NCI-H2196 treated with DMSO at 0.1 percent for 48 hours (cell line): ENCODE data around the gene CDIPT.
A peak's percentile ranks its signal among the peaks of the same experiment; 100 is the strongest.
"Not testable (repeated sequence)": the region's sequence is repeated elsewhere in the genome, so short reads cannot be mapped to it uniquely, and the experiment has no call there.

Source experiments
- DNase-seq: peaks from one replicate; lab custom pipeline; 2025; ENCODE audit not compliant: unreplicated experiment; lab: John Stamatoyannopoulos, UW

CDIPT gene, protein sequence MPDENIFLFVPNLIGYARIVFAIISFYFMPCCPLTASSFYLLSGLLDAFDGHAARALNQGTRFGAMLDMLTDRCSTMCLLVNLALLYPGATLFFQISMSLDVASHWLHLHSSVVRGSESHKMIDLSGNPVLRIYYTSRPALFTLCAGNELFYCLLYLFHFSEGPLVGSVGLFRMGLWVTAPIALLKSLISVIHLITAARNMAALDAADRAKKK

DNA sequence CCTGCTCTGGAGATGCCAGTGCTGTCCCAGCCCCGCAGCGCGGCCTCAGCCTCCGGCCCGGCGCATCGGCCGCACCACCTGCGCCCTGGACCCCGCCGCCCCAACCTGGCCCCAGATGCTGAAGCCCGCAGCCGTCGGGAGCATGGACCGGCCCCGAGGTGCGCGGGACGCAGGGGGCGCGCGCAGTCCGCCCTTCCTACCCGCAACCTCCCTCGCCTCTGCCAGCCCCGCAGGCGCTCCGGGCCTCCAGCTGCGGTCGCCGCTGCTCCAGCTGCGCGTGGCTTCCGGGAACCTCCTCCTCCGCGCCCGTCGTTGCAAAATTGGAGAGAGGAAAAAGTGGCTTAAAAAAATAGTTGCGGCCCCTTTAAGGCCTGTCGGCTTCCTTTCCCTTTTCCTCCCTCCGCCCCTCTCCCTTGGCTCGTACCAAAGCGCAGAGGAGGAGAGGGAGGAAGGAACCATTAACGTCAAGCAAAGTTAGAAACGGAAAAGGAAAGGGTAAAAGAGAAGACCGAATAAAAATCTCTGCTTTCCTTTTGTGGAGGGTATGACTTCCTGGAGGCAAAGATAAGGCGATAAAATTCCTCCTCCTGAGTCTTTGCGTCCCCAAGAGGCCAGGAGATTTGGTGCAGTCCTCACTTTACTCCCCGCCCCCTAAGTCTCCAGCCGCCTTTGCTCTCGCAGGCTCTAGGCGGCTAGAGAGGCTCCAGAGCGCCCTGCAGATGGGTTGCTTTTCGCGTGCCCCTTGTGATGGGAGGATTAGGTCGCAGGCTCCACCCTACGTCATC is at the start of gene CDIPT:
Gene CDIPT, minus strand, starts transcription at position 343 of the 785 bp plus-strand sequence. CDS start 369 bp downstream, outside the sequence.
- DNase-seq: peak; percentile 93

DNA sequence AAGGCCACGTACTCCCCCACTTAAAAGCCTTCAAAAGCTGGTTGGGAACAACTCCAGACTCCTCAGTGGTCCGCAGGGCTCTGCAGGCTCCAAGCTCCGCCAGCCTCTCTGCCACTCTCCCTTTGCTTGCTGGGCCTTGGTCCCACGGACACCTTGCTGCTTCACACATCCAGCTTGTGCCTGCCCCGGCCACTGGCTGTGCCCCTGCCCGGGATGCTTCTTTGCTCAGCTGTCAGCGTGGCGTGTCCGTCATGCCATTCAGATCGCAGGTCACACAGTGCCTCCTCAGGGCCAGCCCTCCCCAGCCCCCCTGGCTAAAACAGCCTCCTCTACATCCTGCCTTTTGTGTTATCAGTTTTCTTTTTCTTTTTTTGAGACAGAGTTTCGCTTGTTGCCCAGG is 49.1 kb upstream of the CDIPT start:
- DNase-seq: no peak

DNA sequence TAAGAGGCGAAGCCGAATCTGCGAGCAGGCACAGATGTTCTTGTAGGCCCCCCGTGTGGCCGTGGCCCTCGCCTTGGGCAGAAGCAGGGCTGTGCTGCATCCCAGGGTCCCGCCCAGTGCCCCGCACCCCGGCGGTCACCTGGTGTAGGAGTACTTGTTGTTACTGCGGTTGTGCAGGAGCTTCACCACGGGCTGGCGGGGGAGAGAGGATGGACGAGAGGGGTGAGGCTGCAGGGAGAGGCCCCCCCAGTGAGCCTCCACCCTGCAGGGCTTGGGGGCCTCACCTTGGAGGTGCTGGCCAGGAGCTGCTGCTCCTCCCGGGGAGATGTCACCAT is 48.6 kb upstream of the CDIPT start:
- no peak for DNase-seq

DNA sequence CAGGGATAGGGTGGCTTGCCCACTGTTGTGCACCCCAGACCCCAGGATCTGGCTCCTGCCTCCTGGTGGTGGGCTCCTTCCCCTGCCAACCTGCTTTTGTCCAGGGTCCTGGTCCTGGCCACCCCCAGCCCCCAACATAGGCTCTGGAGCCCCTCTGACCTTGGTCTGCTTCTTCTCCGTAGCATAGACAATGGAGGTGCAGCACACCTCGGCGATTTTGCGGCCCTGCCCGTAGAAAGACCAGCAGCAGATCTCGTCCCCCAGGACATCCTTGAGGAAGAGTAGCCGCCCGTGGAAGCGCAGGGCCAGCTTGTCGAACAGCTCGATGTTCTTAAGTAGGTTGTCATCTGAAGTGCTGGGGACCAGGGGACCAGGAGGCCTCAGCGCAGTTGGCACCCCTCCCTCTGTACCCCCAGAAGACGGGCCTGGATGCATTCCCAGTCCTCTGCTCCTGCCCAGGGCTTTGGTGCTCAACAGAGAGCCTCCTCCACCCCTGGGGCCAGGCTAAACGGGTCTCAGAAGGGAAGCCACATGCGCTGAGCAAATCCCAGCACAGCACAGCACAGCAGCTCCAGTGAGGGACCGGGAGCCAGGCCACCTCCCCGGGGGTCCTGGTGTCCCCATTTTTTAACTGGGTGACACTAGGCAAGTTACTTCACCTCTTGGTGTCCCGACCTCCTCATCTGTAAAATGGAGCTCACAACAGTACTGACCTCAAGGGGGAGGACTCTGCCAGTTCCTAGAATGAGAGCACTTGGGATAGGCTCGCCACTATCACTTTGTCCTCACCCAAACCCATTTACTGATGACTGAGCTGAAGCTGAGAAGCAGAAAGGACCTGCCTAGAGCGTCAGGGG is 48.0 kb upstream of the CDIPT start:
- DNase-seq: no peak

DNA sequence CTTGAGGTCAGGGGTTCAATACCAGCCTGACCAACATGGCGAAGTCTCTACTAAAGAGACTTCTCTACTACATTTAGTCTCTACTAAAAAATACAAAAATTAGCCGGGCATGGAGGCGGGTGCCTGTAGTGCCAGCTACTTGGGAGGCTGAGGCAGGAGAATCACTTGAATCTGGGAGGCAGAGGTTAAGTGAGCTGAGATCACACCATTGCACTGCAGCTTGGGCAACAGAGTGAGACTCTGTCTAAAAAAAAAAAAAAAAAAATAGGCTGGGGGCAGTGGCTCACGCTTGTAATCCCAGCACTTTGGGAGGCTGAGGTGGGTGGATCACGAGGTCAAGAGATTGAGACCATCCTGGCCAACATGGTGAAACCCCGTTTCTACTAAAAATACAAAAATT is 46.8 kb upstream of the CDIPT start:
- DNase-seq: not testable (repeated sequence)

DNA sequence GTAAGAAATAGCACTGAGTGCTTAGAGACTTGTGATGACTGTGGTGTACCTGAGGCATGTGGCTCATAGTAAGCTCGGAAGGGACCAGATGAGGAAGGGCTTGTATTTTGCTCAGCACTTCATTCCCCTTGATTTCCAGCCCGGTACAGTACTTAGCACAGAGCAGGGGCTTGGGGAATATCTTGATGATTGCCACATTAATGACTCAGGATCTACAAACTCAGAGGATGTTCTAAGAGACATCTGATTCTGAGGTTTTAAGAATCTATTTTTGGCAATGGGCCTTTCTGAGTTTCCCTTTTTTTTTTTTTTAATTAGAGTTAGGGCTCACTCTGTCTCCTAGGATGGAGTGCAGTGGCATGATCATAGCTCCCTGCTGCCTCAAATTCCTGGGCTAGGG is 46.4 kb upstream of the CDIPT start:
- no peak for DNase-seq

DNA sequence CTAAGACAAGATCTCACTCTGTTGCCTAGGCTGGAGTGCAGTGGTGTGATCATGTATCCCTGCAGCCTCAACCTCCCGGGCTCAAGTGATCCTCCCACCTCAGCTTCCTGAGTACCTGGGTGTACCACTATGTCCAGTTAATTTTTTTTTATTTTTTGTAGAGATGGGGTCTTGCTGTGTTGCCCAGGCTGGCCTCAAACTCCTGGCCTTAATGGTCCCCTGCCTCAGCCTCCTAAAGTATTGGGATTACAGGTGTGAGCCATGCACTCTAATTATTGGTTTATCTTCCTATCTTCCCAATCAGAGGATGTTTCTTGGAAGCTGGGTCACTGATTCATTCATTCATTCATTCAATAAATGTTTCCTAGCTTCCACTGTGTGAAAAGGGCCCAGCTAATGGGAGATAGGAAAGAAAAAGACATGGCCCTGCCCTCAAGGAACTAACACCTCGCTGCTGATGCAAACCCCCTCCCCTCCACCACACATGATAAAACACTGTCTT is 45.7 kb upstream of the CDIPT start:
- no peak for DNase-seq

DNA sequence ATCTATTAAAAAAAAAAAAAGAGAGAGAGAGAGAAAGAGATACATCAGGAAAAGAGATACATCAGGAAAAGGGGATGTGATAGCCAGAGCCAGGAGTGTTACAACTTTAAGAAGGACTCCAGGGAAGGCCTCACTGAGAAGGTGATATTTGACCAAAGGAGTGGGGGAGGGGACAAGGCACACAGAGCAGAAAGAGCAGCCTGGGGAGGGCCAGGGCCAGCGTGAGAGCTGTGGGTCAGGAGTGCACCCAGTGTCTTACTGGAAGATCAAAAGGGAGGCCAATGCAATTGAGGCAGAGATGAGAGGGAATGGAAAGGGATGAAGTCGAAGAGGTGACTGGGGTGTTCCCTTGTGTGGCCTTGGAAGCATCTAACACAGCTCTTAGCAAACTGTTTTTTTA is 44.9 kb upstream of the CDIPT start:
- no peak for DNase-seq

DNA sequence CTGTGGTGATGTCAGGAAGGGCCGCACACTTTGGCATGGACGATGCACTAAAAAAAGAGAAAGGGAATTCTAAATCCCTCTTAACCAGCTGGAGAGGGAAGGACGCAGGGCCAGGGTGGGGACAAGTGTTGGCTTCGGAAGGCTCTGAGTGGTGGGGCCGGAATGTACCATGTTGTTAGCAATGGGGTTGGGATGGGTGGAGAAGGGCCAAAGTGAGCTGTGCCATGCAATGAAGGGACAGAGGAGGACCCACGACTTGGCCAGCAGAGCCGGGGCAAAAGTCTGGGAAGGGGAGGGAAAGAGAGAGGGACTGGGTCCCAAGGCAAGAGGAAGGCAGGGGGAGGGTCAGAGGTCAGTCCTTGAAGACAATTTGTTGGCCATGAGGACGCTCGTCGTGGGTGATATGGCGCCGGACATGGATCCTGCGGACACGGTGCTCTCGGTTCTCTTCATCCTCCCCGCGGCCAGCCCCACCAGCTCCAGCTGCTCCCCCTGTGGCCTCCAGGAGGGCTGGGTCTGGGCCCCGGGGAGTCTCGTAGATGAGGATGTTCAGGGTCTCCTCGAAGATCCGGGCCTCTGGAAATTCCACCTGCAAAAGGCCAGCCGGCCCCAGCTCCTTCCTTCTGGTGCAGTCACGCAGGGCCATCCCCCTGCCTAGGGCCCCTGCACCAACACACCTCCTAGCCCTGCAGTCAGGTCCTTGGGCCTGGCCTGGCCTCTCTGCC is 43.7 kb upstream of the CDIPT start:
- no peak for DNase-seq

DNA sequence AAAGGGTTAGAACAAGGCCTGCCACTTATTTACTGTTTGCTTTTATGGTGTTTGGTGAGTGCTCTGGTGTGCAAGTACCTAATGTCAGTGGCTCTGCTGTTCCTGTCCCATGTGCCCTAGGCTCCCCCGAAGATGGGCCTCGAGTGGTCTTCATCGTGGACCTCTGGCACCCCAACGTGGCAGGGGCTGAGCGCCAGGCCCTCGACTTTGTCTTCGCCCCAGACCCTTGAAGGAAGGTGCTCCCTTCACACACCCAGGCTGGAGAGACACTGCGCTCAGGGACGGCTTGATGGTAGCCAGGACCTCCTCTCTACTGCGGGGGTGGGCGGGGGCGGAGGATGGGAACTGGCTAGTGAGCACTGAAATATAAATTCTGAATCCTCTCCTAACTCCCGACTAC is 42.6 kb upstream of the CDIPT start:
- DNase-seq: no peak

DNA sequence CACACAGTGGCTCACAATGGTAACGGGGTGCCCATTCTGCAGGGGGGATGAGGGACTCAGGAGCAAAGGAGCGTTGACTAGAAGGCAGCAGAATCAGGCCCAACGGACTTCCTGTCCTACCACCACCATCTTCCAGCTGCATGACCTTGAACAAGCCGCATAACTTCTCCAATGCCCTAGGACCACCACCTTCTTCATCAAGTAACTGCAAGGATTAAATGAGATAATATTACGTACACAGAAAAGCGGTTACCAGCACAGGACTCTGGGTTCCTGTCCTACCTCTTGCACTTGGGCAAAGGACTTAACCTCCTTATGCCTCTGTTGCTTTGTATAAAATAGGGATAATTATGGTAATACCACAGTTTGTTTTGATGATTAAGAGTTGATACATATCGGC is 41.9 kb upstream of the CDIPT start:
- DNase-seq: no peak

DNA sequence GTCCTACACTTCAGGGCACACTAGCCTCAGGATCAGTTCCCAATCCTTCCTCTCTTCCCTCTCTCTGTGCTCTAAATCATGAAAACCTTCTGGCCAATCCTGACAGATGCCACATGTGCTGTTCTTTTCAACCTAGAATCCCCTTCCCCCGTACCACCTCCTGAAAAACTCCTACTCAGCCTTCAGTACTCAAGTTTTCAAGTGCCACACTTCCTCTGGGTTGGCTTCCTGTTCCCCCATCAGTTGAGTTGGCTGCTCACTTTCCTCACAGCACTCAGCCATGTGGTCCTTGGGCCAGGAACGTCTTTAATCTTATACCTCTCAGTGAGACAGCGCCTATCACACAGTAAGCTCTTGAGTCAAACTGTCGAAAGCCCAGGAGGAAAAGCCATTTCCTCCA is 40.6 kb upstream of the CDIPT start:
- DNase-seq: no peak

DNA sequence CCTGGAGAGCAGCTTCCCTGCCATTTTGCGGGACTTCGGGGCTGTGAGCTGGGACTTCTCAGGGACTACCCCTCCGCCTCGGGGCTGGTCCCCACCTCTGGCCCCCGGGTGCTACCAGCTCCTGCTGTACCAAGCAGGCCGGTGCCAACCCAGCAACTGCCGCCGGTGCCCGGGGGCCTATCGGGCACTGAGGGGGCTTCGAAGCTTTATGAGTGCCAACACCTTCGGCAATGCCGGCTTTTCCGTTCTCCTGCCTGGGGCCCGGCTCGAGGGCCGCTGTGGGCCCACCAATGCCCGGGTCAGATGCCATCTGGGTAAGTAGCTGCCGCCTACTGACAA is 38.5 kb upstream of the CDIPT start:
- no peak for DNase-seq

DNA sequence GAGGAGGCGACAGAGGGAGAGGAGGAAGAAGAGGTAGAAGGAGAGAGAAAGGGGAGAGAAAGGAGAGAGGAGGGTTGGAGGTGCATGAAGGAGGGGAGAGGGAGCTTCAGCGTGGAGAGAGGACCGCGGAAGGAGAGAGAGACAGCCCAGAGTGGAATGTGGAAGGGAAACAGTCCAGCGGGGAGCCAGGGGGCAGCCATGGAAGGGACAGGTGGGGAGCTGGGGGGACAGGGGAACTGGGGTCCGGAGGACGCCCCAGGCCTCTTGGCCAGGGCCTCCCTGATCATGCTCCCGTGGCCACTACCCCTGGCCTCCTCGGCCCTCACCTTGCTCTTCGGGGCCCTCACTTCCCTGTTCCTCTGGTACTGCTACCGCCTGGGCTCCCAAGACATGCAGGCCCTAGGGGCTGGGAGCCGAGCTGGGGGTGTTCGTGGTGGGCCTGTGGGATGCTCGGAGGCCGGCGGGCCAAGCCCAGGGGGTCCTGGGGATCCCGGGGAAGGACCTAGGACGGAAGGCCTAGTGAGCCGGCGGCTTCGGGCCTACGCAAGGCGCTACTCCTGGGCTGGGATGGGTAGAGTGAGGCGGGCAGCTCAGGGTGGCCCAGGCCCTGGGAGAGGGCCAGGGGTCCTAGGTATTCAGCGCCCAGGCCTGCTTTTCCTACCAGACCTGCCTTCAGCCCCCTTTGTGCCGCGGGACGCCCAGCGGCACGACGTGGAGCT is 38.0 kb upstream of the CDIPT start:
- no peak for DNase-seq

DNA sequence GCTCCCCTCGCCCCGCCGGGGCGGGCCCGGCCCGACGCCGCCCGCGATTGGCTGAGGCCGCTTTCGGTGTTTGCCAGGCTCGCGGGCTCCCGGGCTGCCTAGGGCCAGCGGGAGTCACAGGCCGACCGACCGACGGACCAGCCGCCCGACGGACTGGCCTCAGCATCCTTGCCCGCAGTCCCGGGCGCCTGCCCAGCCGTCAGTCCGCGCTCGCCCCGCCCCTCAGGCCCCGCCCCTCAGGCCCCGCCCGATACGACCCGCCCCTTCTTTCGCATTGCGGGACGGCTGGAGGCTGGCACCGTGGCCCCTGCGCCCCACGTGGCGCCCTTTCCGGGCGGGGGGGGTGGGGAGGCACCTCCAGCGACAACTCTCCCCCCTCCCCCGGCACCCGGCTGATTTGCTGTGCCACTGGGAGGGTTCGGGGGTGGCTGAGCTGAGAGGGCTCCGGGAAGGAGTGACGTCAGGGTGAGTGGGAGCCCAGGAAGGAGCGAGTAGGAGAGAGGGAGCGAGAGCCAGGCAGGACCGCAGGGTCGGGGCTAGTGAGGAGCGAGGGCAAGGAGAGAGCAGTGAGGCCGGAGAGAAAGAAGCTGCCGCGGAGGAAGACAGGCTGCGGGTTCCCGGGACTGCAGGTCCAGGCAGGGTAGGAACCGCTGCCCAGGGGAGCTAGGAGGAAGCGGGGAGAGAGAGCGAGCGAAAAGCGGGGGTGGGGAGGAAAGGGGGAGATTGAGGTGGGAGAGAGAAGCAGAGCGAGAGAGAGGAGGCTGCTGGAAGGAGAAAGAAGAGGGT is 37.3 kb upstream of the CDIPT start, which contains the start of gene ASPHD1:
Gene ASPHD1, plus strand, starts transcription at position 387 of the 786 bp plus-strand sequence. CDS start 484 bp downstream, outside the sequence.
- DNase-seq: peak; percentile 72

DNA sequence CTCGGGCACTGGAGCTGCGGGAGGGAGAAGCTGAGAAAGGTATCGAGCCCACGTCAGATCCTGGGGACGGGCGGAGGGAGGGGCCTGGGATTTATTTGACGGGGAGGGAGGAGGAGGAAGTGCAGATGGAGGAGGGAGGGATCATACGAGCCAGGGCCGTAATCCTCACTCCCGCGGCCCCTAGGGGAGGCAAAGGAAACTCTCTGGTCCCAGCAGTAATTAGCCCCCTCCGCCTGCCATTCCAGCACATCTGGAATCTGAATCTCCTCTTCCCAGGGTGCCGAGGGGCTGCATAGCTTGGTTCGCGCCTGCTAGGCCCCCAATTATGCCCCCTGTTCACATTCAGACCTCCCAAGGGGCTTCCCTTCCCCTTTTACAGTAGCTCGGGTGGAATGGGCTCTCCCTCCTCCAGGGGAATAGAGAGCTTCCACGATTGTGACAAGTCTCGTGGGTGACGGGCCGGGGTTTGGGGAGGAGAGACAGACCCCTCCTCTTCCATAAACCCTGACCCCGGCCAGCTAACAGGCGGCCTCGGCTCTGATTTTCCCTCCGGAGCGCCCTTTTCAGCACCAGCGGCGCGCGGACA is 36.6 kb upstream of the CDIPT start, which contains the start of gene SEZ6L2:
Gene SEZ6L2, minus strand, starts transcription at position 35 of the 586 bp plus-strand sequence. CDS start 531 bp downstream, outside the sequence.
- DNase-seq: peak; percentile 96

DNA sequence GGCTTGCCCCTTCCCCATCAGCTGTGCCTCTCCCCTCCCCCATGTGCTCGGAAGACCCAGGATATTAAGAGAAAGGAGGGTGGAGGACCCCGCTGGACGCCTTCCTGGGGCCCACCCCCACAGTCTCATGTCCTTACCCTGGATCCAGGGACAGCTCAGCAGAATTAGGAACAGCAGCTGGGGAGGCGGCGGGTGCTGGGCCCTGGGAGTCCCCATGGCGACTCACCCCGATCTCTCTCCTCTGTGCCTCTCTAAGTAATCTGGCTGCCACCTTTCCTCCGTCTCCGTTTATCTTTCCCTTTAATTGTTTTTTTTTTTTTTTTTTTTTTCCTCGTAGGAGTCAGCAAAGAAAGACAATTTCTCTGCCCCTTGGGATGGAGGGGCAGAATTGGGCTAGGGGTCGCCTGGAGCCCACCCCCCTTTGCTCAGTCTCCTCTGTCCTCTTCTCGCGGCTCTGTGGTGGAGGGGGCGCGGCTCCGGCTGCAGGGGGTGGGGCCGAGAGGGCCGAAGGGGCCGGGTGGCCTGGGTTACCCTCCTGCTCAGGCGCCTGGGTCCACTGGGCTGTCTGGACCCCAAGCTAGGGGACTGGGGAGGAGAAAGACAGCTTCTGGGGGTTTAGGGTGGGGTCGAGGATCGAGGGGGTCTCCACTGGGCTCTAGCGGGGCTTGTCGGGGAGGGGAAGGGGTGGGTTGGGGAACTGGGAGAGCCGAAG is 35.9 kb upstream of the CDIPT start:
- DNase-seq: peak; percentile 57

DNA sequence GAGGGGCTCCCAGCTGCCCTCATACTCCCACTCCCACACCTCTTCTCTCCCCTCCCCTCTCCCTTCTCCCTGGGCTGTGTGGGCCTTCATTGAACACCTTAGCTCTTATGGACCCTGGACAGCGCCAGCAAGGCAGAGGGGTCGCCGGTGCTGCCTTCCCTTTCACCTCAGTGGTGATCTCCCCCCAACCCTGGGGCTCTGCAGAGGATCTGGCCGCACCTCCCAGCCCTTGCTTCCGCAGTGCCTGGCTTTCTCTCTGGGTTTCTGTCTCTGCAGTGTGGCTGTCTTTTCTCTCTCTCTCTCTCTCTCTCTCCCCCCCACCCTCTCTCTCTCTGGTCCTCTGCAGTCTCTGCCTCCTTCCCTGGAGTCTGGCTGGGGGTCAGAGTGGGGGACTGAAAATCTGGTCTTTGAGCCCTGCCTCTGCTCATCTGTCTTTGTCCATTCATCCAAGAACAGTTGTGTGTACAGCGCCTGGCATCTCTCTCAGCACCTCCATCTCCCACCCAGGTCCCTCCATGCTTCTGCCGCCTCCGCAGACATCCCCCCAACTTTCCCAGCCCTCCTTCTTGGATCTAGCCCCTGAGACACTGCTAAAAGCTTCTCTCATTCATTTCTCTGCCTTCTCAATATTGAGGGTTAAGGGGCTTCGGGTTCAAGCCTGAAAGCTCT is 35.2 kb upstream of the CDIPT start:
- DNase-seq: no peak
